ENCODE measurements around the gene NPAS2. TPM values are rescaled to one million over a fixed set of nuclear protein-coding genes. Genes with fewer than 3 reads are reported as not detected.

The NPAS2 gene
- total RNA-seq, 4 donors from 2014 or later, result 14.1 to 45.8 (median 28.1) TPM

GRCh38 chr2:100980046-100980445 lies 160.1 kb downstream of the NPAS2 start:
- DNase-seq (ENCODE audit: extremely low spot score), result no peak
- Histone ChIP-seq H3K4me3 (no peak overlapping the region), H3K27me3 (no peaks in the 10 kb centered on the region), H3K4me1 (peaks cover 3 to 30% (median 10%) of the 10 kb centered on the region in 4 donors), H3K27ac (replicated peaks in 1 of 4) (peak overlapping the region in 3 of 4 donors; percentile 0 to 83 (median 78)), H3K9me3 (no peaks in the 10 kb centered on the region), H3K36me3 (peaks cover 7 to 78% (median 46%) of the 10 kb centered on the region in 4 donors)
- intact Hi-C loops (cut with DNase I), result no loop called here
- no peak for TF ChIP-seq POLR2AphosphoS5 (IDR thresholded peaks at IDR 0.05)
- TF ChIP-seq CTCF (IDR thresholded peaks at IDR 0.05), result no peak
- TF ChIP-seq EP300 (IDR thresholded peaks at IDR 0.05), result no peak
- no peak for TF ChIP-seq POLR2A (IDR thresholded peaks at IDR 0.05; ENCODE audit: low read depth)
- 92% methylated on average over 12 of the region's 12 CpGs for WGBS

GRCh38 chr2:100981011-100981410 lies 161.1 kb downstream of the NPAS2 start:
- TF ChIP-seq EP300 (IDR thresholded peaks at IDR 0.05), result no peak
- no peak for TF ChIP-seq POLR2A (IDR thresholded peaks at IDR 0.05; ENCODE audit: low read depth)
- no peak for TF ChIP-seq CTCF (IDR thresholded peaks at IDR 0.05)
- TF ChIP-seq POLR2AphosphoS5 (IDR thresholded peaks at IDR 0.05), result no peak
- no peak for DNase-seq (ENCODE audit: extremely low spot score)
- no peak overlapping the region for H3K4me3 ChIP-seq
- peak overlapping the region in 2 of 4 donors; percentile 0 to 83 for H3K27ac ChIP-seq (replicated peaks in 1 of 4)
- no peaks in the 10 kb centered on the region for H3K27me3 ChIP-seq
- H3K36me3 ChIP-seq, result peaks cover 7 to 73% (median 37%) of the 10 kb centered on the region in 4 donors
- peaks cover 3 to 30% (median 10%) of the 10 kb centered on the region in 4 donors for H3K4me1 ChIP-seq
- 83% methylated on average over 2 of the region's 2 CpGs for WGBS
- intact Hi-C loops (cut with DNase I), result no loop called here
- H3K9me3 ChIP-seq, result no peaks in the 10 kb centered on the region

- H3K4me3 ChIP-seq, result no peak overlapping the region
- peaks cover 3 to 30% (median 10%) of the 10 kb centered on the region in 4 donors for H3K4me1 ChIP-seq
- H3K9me3 ChIP-seq, result no peaks in the 10 kb centered on the region
- intact Hi-C loops (cut with DNase I), result no loop called here
- no peak for DNase-seq (ENCODE audit: extremely low spot score)
- H3K27me3 ChIP-seq, result no peaks in the 10 kb centered on the region
- TF ChIP-seq EP300 (IDR thresholded peaks at IDR 0.05), result no peak
- no peak for TF ChIP-seq POLR2AphosphoS5 (IDR thresholded peaks at IDR 0.05)
- TF ChIP-seq POLR2A (IDR thresholded peaks at IDR 0.05; ENCODE audit: low read depth), result no peak
- no peak for TF ChIP-seq CTCF (IDR thresholded peaks at IDR 0.05)
- peaks cover 7 to 69% (median 24%) of the 10 kb centered on the region in 4 donors for H3K36me3 ChIP-seq
- WGBS, result 79% methylated on average over 6 of the region's 8 CpGs
- H3K27ac ChIP-seq (replicated peaks in 1 of 4), result no peak overlapping the region
Observed at GRCh38 chr2:100982431-100982861, 162.5 kb downstream of the NPAS2 start.

GRCh38 chr2:100983201-100983600 lies 163.3 kb downstream of the NPAS2 start:
- H3K4me1 ChIP-seq, result peaks cover 3 to 25% (median 6%) of the 10 kb centered on the region in 4 donors
- no peaks in the 10 kb centered on the region for H3K27me3 ChIP-seq
- 74% methylated on average over 3 of the region's 12 CpGs for WGBS
- TF ChIP-seq POLR2AphosphoS5 (IDR thresholded peaks at IDR 0.05) (no peak), EP300 (IDR thresholded peaks at IDR 0.05) (no peak), CTCF (IDR thresholded peaks at IDR 0.05) (no peak)
- H3K4me3 ChIP-seq, result no peak overlapping the region
- intact Hi-C loops (cut with DNase I), result no loop called here
- no peak for DNase-seq (ENCODE audit: extremely low spot score)
- no peaks in the 10 kb centered on the region for H3K9me3 ChIP-seq
- peaks cover 11 to 72% (median 28%) of the 10 kb centered on the region in 4 donors for H3K36me3 ChIP-seq
- H3K27ac ChIP-seq (replicated peaks in 1 of 4), result peak overlapping the region in 2 of 4 donors; percentile 19 to 27

Data from esophagus muscularis mucosa (tissue), 4 donors.